ENCODE results near the gene PRRG2. TPM values are rescaled to one million over a fixed set of nuclear protein-coding genes. Genes with fewer than 3 reads are reported as not detected.

Gene PRRG2
- total RNA-seq, 6 experiments from 2014 or later, result 2.5 to 5.9 (median 3.1) TPM

GRCh38 chr19:49626226-49626625 lies 45.1 kb downstream of the PRRG2 start:
- H3K36me3 ChIP-seq, result peaks cover 0 to 15% (median 0%) of the 10 kb centered on the region in 4 donors
- no peaks in the 10 kb centered on the region for H3K27me3 ChIP-seq
- H3K4me3 ChIP-seq, result no peak overlapping the region
- ATAC-seq, result no peak
- no peak for DNase-seq
- TF ChIP-seq CTCF (IDR thresholded peaks at IDR 0.05), result no peak
- TF ChIP-seq POLR2A (IDR thresholded peaks at IDR 0.05), result no peak
- intact Hi-C loops (cut with DNase I), result no loop called here
- H3K27ac ChIP-seq, result no peak overlapping the region
- H3K4me1 ChIP-seq, result peaks cover 0 to under 1% (median 0%) of the 10 kb centered on the region in 4 donors
- H3K9me3 ChIP-seq, result no peaks in the 10 kb centered on the region
- 73% methylated on average over 5 of the region's 11 CpGs for WGBS (ENCODE audit: insufficient coverage, low coverage, low lambda C conversion rate, missing lambda C conversion rate)

DNA sequence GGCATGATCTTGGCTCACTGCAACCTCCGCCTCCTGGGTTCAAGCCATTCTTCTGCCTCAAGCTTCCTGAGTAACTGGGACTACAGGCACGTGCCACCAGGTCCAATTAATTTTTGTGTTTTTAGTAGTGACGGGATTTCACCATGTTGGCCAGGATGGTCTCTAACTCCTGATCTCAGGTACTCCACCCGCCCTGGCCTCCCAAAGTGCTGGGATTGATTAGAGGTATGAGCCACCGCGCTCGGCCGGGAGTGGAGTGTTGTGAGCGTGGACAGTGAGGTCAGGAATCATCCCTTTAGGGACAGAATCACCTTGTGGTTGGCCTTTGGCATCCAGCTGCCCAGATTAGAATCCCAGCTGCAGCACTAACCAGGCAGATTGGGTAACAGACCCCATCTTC lies 48.5 kb downstream of the PRRG2 start:
- intact Hi-C loops (cut with DNase I), result no loop called here

GRCh38 chr19:49631014-49631588 lies 50.0 kb downstream of the PRRG2 start:
- intact Hi-C loops (cut with DNase I), result no loop called here
- H3K27ac ChIP-seq, result no peak overlapping the region
- DNase-seq (no peak), ATAC-seq (peak; percentile 35 to 64 (median 48))
- peaks cover 0 to 11% (median 0%) of the 10 kb centered on the region in 4 donors for H3K36me3 ChIP-seq
- 14% methylated on average over 6 of the region's 9 CpGs for WGBS (ENCODE audit: insufficient coverage, low coverage, low lambda C conversion rate, missing lambda C conversion rate)
- TF ChIP-seq CTCF (IDR thresholded peaks at IDR 0.05) (no peak), POLR2A (IDR thresholded peaks at IDR 0.05) (no peak)
- peaks cover 0 to 8% (median 0%) of the 10 kb centered on the region in 4 donors for H3K4me1 ChIP-seq
- no peaks in the 10 kb centered on the region for H3K9me3 ChIP-seq
- H3K27me3 ChIP-seq, result no peaks in the 10 kb centered on the region
- H3K4me3 ChIP-seq, result no peak overlapping the region

More for the DNA sequence above, 48.5 kb downstream of the PRRG2 start:
- H3K9me3 ChIP-seq, result no peaks in the 10 kb centered on the region
- H3K27ac ChIP-seq, result no peak overlapping the region
- peaks cover 0 to 8% (median 0%) of the 10 kb centered on the region in 4 donors for H3K4me1 ChIP-seq
- DNase-seq (no peak), ATAC-seq (no peak)
- no peak overlapping the region for H3K4me3 ChIP-seq
- TF ChIP-seq CTCF (IDR thresholded peaks at IDR 0.05) (no peak), POLR2A (IDR thresholded peaks at IDR 0.05) (no peak)
- peaks cover 0 to 11% (median 0%) of the 10 kb centered on the region in 4 donors for H3K36me3 ChIP-seq
- no peaks in the 10 kb centered on the region for H3K27me3 ChIP-seq
- 92% methylated on average over 6 of the region's 9 CpGs for WGBS (ENCODE audit: insufficient coverage, low coverage, low lambda C conversion rate, missing lambda C conversion rate)

- WGBS (ENCODE audit: insufficient coverage, low coverage, low lambda C conversion rate, missing lambda C conversion rate), result 90% methylated on average over 6 of the region's 19 CpGs
- intact Hi-C loops (cut with DNase I), result no loop called here
- Histone ChIP-seq H3K9me3 (no peaks in the 10 kb centered on the region), H3K27me3 (no peaks in the 10 kb centered on the region), H3K27ac (no peak overlapping the region), H3K4me3 (no peak overlapping the region), H3K36me3 (peaks cover 0 to 6% (median 0%) of the 10 kb centered on the region in 4 donors), H3K4me1 (peaks cover 0 to 8% (median 0%) of the 10 kb centered on the region in 4 donors)
- DNase-seq (no peak), ATAC-seq (no peak)
- TF ChIP-seq POLR2A (IDR thresholded peaks at IDR 0.05) (no peak), CTCF (IDR thresholded peaks at IDR 0.05) (no peak)
Measured at GRCh38 chr19:49631610-49632192, 50.6 kb downstream of the PRRG2 start.
